SK-N-SH treated with all-trans-retinoic acid at 6 μM for 48 hours (cell line): ENCODE measurements around the gene ATP2C1.

Experiments
- ARNTL ChIP-seq: fragments of 450-650 bp; formaldehyde crosslinking; IDR thresholded peaks from 2 replicates; pipeline ENCODE4 v1.5.0; 2020; ENCODE audit warnings: low read depth, mild to moderate bottlenecking, moderate library complexity, borderline replicate concordance
- BACH2 ChIP-seq: fragments of 250-450 bp; sonication (Bioruptor Pico); IDR thresholded peaks from 2 replicates; pipeline ENCODE4 v1.9.0; 2021; ENCODE audit warnings: mild to moderate bottlenecking, borderline replicate concordance
- CSRNP3 ChIP-seq: fragments of 250-450 bp; sonication (Bioruptor Pico); IDR thresholded peaks from 2 replicates; pipeline ENCODE4 v1.5.1; 2021; ENCODE audit warnings: mild to moderate bottlenecking, moderate library complexity
- GLIS3 ChIP-seq: fragments of 250-450 bp; sonication (Bioruptor Pico); IDR thresholded peaks from 2 replicates; pipeline ENCODE4 v1.5.0; 2020; ENCODE audit warnings: mild to moderate bottlenecking, moderate library complexity
- PATZ1 ChIP-seq: fragments of 250-450 bp; sonication (Bioruptor Pico); IDR thresholded peaks from 2 replicates; pipeline ENCODE4 v1.8.0; 2020; ENCODE audit warnings: mild to moderate bottlenecking, moderate library complexity, borderline replicate concordance
- POU6F1 ChIP-seq: fragments of 250-450 bp; sonication (Bioruptor Pico); IDR thresholded peaks from 2 replicates; pipeline ENCODE4 v1.8.0; 2021; ENCODE audit warnings: low read depth, mild to moderate bottlenecking, moderate library complexity, borderline replicate concordance
- ZC3H10 ChIP-seq: fragments of 250-450 bp; sonication (Bioruptor Pico); IDR thresholded peaks from 2 replicates; pipeline ENCODE4 v1.5.1; 2021; ENCODE audit warnings: mild to moderate bottlenecking, moderate library complexity
- ZFP30 ChIP-seq: fragments of 450-650 bp; formaldehyde crosslinking; IDR thresholded peaks from 2 replicates; pipeline ENCODE4 v1.5.0; 2022; ENCODE audit warnings: mild to moderate bottlenecking, moderate library complexity

- TF ChIP-seq ARNTL (CRISPR knock-in tag), result no peak
- TF ChIP-seq GLIS3 (CRISPR knock-in tag), result no peak
- TF ChIP-seq PATZ1 (CRISPR knock-in tag), result no peak
- TF ChIP-seq BACH2 (CRISPR knock-in tag), result no peak
- no peak for TF ChIP-seq POU6F1 (CRISPR knock-in tag)
- no peak for TF ChIP-seq ZC3H10 (CRISPR knock-in tag)
- TF ChIP-seq ZFP30 (CRISPR knock-in tag), result no peak
- TF ChIP-seq CSRNP3, result no peak
These were observed 17.3 kb upstream of the ATP2C1 start for GRCh38 chr3:130876594-130876993.
